NCI-H128 (cell line): Measurements from ENCODE around the gene SYT17.
"Not testable (repeated sequence)": the region's sequence is repeated elsewhere in the genome, so short reads cannot be mapped to it uniquely, and the experiment has no call there.

Source experiments
- DNase-seq: peaks from one replicate; lab custom pipeline; 2025; ENCODE audit not compliant: unreplicated experiment; lab: John Stamatoyannopoulos, UW

The SYT17 gene

GRCh38 chr16:19173059-19173458 lies 5.0 kb downstream of the SYT17 start:
- no peak for DNase-seq

- DNase-seq = no peak
Observed at GRCh38 chr16:19173649-19174383, 5.8 kb downstream of the SYT17 start.

GRCh38 chr16:19174478-19174877 lies 6.4 kb downstream of the SYT17 start:
- DNase-seq = no peak

GRCh38 chr16:19175492-19176262 lies 7.6 kb downstream of the SYT17 start:
- no peak for DNase-seq

GRCh38 chr16:19177111-19177739 lies 9.2 kb downstream of the SYT17 start:
- DNase-seq = no peak

- no peak for DNase-seq
Observed at GRCh38 chr16:19179546-19180490, 11.8 kb downstream of the SYT17 start.

- no peak for DNase-seq
Observed at GRCh38 chr16:19180741-19181140, 12.7 kb downstream of the SYT17 start.

GRCh38 chr16:19182481-19182880 lies 14.4 kb downstream of the SYT17 start:
- no peak for DNase-seq

GRCh38 chr16:19183187-19183586 lies 15.1 kb downstream of the SYT17 start:
- DNase-seq = no peak

- no peak for DNase-seq
Observed at GRCh38 chr16:19184823-19185509, 16.9 kb downstream of the SYT17 start.

GRCh38 chr16:19185510-19185851 lies 17.4 kb downstream of the SYT17 start:
- DNase-seq = no peak

GRCh38 chr16:19186408-19186807 lies 18.4 kb downstream of the SYT17 start:
- DNase-seq = no peak

GRCh38 chr16:19187961-19188360 lies 19.9 kb downstream of the SYT17 start:
- DNase-seq = not testable (repeated sequence)

GRCh38 chr16:19188406-19188805 lies 20.4 kb downstream of the SYT17 start:
- DNase-seq = no peak

- DNase-seq = no peak
Observed at GRCh38 chr16:19192865-19193264, 24.8 kb downstream of the SYT17 start.

- no peak for DNase-seq
Observed at GRCh38 chr16:19196871-19197270, 28.8 kb downstream of the SYT17 start.

GRCh38 chr16:19203374-19203966 lies 35.4 kb downstream of the SYT17 start:
- DNase-seq = no peak

- no peak for DNase-seq
Observed at GRCh38 chr16:19210280-19210924, 42.4 kb downstream of the SYT17 start.

- no peak for DNase-seq
Observed at GRCh38 chr16:19210968-19211367, 42.9 kb downstream of the SYT17 start.

- no peak for DNase-seq
Observed at GRCh38 chr16:19212059-19212458, 44.0 kb downstream of the SYT17 start.
